Ramos (cell line): ENCODE results near the gene C6orf62.
"Not testable (repeated sequence)": the region's sequence is repeated elsewhere in the genome, so short reads cannot be mapped to it uniquely, and the experiment has no call there.

Experiments
- in situ Hi-C: fragments of 300-500 bp; cut with MboI; formaldehyde crosslinking; loops from one replicate; pipeline ENCODE4 v1.14.3; 2022; ENCODE audit warnings: low sequenced_read_pairs; ENCODE audit not compliant: unreplicated experiment

The C6orf62 gene

GRCh38 chr6:24704468-24704867 is 14.5 kb downstream of the C6orf62 start:
- in situ Hi-C loops = no loop called here

GRCh38 chr6:24702720-24703282 is 16.2 kb downstream of the C6orf62 start:
- in situ Hi-C loops = no loop called here

DNA sequence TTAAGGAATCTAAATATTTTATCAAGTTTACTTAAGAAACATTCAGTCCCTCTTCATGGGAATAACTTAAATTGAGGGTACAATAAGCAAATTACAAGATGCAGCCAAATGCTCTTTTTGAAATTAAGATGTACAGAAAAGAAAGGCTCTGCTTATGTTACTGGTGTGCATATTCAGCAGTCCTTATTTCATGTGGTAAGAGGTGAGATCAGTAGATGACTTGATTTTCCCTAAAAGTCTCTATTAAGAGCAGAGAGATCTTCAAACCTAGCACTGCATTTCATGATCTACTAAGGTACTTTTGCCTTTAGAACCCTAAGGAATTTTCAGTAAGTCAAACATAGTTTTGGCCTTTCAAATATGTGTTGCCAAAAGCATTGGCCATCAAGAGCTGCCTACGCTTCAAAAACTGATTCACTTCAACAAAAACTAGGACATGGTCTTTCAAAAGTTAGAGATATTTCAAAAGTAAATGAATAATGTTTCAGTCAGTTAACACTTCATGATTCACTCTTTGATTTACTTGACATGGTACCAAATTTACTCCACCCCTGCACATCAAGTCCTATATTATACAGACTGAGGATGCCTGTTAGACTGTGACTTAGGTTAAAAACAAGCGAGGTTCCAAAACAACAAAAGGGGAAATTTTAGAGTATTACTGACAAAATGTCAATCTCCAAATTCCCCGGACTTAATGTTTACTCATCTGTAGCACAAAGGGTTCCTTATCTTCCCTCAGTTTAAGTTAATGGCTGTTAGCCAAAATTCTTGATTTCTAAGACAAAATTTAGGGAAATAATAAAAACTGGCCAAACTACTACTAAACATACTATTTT is 19.2 kb downstream of the C6orf62 start:
- in situ Hi-C loops = loop anchor here (5.0 to 10.0 kb wide), 3 partner anchors 117 to 415 kb away; no protein-coding TSS in a partner anchor

DNA sequence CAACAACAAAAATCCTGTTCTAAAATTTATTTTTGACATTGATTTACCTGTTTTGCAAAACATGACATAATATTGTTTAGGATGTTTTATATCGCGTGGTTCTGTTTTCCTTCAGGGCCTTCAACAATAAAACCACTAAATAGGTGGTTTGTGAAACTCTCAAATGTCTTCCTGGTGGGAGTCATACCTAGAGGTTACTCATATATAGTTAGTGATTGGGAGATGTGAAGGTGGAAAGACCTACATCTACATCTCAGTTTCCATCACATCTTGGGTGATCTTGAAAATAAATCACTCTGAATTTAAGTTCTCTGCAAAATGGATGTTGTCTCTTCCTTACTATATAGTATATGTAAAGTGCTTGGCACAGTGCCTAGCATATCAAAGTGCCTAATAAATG is 22.9 kb downstream of the C6orf62 start:
- in situ Hi-C loops = loop anchor here (5.0 to 10.0 kb wide), 3 partner anchors 114 to 411 kb away; no protein-coding TSS in a partner anchor

DNA sequence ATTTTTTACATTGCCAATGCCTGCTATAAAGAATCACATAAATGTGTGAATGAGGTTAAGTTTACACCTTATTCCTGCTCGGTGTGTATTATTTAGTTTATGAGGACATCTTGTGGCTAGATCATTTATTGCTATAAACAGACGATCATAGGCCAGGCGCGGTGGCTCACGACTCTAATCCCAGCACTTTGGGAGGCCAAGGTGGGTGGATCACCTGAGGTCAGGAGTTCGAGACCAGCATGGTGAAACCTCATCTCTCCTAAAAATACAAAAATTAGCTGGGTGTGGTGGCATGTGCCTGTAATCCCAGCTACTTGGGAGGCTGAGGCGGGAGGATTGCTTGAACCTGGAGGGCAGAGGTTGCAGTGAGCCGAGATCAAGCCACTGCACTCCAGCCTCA is 23.3 kb downstream of the C6orf62 start:
- in situ Hi-C loops = loop anchor here (5.0 to 10.0 kb wide), 3 partner anchors 113 to 411 kb away; no protein-coding TSS in a partner anchor

- in situ Hi-C loops = loop anchor here (10.0 kb wide), 2 partner anchors 259 to 409 kb away; no protein-coding TSS in a partner anchor
These were observed 24.8 kb downstream of the C6orf62 start for GRCh38 chr6:24694198-24694597.

GRCh38 chr6:24692848-24693592 is 25.9 kb downstream of the C6orf62 start:
- in situ Hi-C loops = loop anchor here (10.0 kb wide), 2 partner anchors 258 to 408 kb away; no protein-coding TSS in a partner anchor

GRCh38 chr6:24692415-24692814 is 26.5 kb downstream of the C6orf62 start:
- in situ Hi-C loops = loop anchor here (10.0 kb wide), 2 partner anchors 258 to 408 kb away; no protein-coding TSS in a partner anchor

GRCh38 chr6:24692003-24692402 is 27.0 kb downstream of the C6orf62 start:
- in situ Hi-C loops = loop anchor here (10.0 kb wide), 2 partner anchors 257 to 407 kb away; no protein-coding TSS in a partner anchor

- in situ Hi-C loops = loop anchor here (10.0 kb wide), 2 partner anchors 257 to 407 kb away; no protein-coding TSS in a partner anchor
These were observed 27.4 kb downstream of the C6orf62 start for GRCh38 chr6:24691550-24691949.

DNA sequence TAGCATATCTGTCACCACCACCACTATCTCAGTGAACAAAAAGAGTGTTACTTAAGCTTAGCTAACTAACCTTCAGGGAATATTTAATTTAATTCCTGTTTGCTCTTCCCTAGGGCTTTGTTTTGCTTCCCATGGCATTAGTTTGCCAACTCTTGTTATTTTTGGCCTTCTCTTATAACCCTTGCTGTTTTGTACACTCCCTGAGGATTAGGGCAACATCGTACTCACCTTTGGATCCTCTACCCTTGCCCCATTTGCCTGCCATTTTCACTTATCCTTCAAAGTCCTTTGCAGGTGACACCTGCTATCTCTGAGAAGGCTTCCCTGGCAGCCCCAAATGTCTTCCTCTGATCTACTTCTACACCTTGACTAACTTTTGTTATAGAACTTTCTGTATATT is 28.4 kb downstream of the C6orf62 start:
- in situ Hi-C loops = loop anchor here (10.0 kb wide), 2 partner anchors 256 to 406 kb away; no protein-coding TSS in a partner anchor

GRCh38 chr6:24689964-24690363 is 29.0 kb downstream of the C6orf62 start:
- in situ Hi-C loops = loop anchor here (10.0 kb wide), 2 partner anchors 255 to 405 kb away; no protein-coding TSS in a partner anchor

DNA sequence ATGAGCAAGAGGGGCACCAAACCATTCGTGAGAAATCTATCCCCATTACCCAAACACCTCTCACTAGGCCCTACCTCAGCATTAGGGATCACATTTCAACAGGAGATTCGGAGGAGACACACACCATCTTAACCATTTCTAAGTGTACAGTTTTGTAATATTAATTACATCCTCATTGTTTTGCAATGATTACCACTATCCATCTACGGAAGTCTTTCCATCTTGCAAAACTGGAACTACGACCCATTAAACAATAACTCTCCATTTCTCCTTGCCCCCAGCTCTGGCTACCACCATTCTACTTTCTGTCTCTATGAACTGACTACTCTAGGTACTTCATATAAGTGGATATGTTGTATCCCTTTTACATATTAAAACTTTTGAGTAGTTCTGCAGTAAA is 32.0 kb downstream of the C6orf62 start:
- in situ Hi-C loops = no loop called here

- in situ Hi-C loops = no loop called here
These were observed 32.5 kb downstream of the C6orf62 start for GRCh38 chr6:24686408-24686807.

- in situ Hi-C loops = no loop called here
These were observed 35.4 kb downstream of the C6orf62 start for GRCh38 chr6:24683297-24684296.

DNA sequence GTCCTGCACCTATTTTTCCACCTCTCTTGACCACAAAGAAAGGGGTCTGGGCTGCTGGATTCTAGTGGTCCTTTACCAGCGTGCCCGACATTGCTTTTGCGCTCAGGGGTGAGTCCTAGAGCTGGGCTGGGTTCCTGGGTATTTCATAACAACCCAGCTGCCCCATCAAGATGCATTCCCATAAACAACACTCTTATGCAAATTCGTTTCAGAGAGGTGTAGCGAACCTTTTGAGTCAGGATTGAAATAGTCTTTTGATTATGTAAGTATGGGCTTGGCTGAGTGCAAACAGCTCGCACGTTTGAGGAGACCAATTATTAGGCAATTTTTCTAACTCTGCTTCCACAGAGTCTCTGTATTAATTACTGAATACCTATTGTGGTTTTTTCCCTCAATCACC is 38.4 kb downstream of the C6orf62 start:
- in situ Hi-C loops = no loop called here

DNA sequence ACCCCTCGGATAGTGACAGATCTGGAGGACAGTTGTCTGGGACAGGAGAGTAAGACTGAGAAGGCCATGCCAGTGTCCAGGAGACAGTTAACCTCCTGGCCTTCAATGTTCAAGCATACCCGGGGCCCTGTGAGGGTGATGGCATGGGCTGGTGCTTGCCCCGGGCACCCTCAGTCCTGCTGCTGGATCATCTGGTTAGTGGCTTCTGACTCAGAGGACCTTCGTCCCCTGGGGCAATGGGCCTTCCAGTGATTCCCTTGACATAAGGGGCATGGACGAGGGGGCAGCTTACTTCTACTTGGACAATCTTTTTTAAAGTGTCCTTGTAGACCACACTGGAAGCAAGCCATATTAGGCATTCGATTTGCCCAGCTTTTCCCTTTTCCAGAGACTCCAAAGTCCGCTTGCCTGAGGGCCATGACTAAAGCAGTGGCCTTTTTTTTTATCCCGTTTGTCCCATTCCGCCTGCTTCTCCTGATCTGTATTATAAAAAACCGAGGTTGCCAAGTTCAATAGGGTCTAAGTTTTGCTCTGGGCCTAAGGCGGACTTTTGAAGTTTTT is 40.1 kb downstream of the C6orf62 start:
- in situ Hi-C loops = not testable (repeated sequence)

- in situ Hi-C loops = no loop called here
These were observed 45.3 kb downstream of the C6orf62 start for GRCh38 chr6:24673625-24674024.
